MM.1S (cell line): Measurements from ENCODE around the gene TRAF6.

Experiments used
- DNase-seq: peaks from one replicate; pipeline ENCODE4 v3.0.0-alpha.2; 2015
- H2AFZ ChIP-seq: fragments of 300-600 bp; sonication (generic); 2 replicates; pipeline ENCODE4 v1.6.0; 2016; ENCODE audit warnings: antibody characterized with exemption, low read length
- H3F3A ChIP-seq: fragments of 300-600 bp; sonication (generic); 2 replicates; pipeline ENCODE4 v1.6.1; 2016; ENCODE audit warnings: mild to moderate bottlenecking, antibody characterized with exemption, low read length, moderate library complexity, mixed read lengths; ENCODE audit not compliant: insufficient read depth
- H3K27ac ChIP-seq: fragments of 300-600 bp; sonication (generic); 2 replicates; pipeline ENCODE4 v1.5.1; 2016; ENCODE audit warnings: mild to moderate bottlenecking, low read length
- H3K27me3 ChIP-seq: fragments of 300-600 bp; sonication (generic); replicated peaks from 2 replicates; pipeline ENCODE4 v1.6.0; 2016; ENCODE audit warnings: low read length; ENCODE audit not compliant: insufficient read depth
- H3K36me3 ChIP-seq: fragments of 300-600 bp; sonication (generic); replicated peaks from 2 replicates; pipeline ENCODE4 v1.6.1; 2016; ENCODE audit warnings: mild to moderate bottlenecking, low read length, mixed read lengths; ENCODE audit not compliant: insufficient read depth
- H3K4me1 ChIP-seq: fragments of 300-600 bp; sonication (generic); 2 replicates; pipeline ENCODE4 v1.6.1; 2016; ENCODE audit warnings: low read length, mixed read lengths
- H3K4me2 ChIP-seq: fragments of 300-600 bp; sonication (generic); 2 replicates; pipeline ENCODE4 v1.6.0; 2016; ENCODE audit warnings: low read depth, low read length
- H3K4me3 ChIP-seq: fragments of 300-600 bp; sonication (generic); 2 replicates; pipeline ENCODE4 v1.5.1; 2016; ENCODE audit warnings: low read length, mixed read lengths
- H3K79me2 ChIP-seq: fragments of 300-600 bp; sonication (generic); 2 replicates; pipeline ENCODE4 v1.6.1; 2016; ENCODE audit warnings: mixed run types, low read length, mixed read lengths
- H3K9ac ChIP-seq: fragments of 300-600 bp; sonication (generic); 2 replicates; pipeline ENCODE4 v1.6.1; 2016; ENCODE audit warnings: low read length, mixed read lengths
- H3K9me2 ChIP-seq: fragments of 300-600 bp; sonication (generic); replicated peaks from 2 replicates; pipeline ENCODE4 v1.6.1; 2016; ENCODE audit warnings: mild to moderate bottlenecking, low read length, mixed read lengths; ENCODE audit not compliant: insufficient read depth
- H3K9me3 ChIP-seq: fragments of 300-600 bp; sonication (generic); replicated peaks from 2 replicates; pipeline ENCODE4 v1.6.1; 2016; ENCODE audit warnings: mild to moderate bottlenecking, low read length, mixed read lengths; ENCODE audit not compliant: insufficient read depth
- H4K20me1 ChIP-seq: fragments of 300-600 bp; sonication (generic); 2 replicates; pipeline ENCODE4 v1.6.1; 2016; ENCODE audit warnings: mild to moderate bottlenecking, low read length, moderate library complexity, mixed read lengths; ENCODE audit not compliant: insufficient read depth
- EZH2 ChIP-seq: fragments of 300-600 bp; sonication (generic); optimal IDR thresholded peaks from 2 replicates; pipeline ENCODE3; 2017; ENCODE audit warnings: low read depth, mild to moderate bottlenecking, antibody characterized with exemption, low read length, mixed read lengths
- EZH2phosphoT487 ChIP-seq: fragments of 300-600 bp; sonication (generic); IDR thresholded peaks from 2 replicates; pipeline ENCODE4 v1.6.1; 2018; ENCODE audit warnings: antibody characterized with exemption, low read length
- TF ChIP-seq, protein P1 (sequence below): fragments of 300-600 bp; sonication (generic); IDR thresholded peaks from 2 replicates; pipeline ENCODE4 v1.5.1; 2016; ENCODE audit warnings: antibody characterized with exemption, low read length, mixed read lengths

Gene TRAF6

DNA sequence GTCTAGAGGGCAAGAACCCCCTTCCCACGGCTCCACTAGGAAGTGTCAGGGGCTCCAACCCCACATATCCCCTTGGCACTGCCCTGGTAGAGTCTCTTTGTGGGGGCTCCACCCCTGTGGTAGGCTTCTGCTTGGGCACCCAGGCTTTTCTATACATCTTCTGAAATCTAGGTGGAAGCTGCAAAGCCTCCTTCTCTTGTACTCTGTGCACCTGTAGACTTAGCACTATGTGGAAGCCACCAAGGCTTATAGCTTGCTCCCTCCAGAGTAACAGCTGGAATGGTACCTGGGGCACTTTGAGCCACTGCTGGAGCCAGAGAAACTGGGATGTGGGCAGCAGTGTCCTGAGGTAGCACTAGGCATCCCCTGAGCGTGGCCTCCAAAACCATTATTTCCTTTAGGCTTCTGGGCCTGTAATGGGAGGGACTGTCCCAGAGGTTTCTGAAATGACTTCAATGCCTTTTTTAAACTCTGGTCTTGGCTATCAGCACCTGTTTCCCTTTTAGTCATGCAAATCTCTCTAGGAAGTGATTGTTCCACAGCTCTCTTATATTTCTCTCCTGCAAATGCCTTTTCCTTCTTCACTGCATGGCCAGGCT is 68.4 kb downstream of the TRAF6 start:
- Histone ChIP-seq H3K4me2 (no peak overlapping the region), H3K36me3 (no peaks in the 10 kb centered on the region), H3K9me3 (no peaks in the 10 kb centered on the region), H3K27ac (no peak overlapping the region), H4K20me1 (no peaks in the 10 kb centered on the region), H3K4me3 (no peak overlapping the region), H3K27me3 (no peaks in the 10 kb centered on the region), H3F3A (no peaks in the 10 kb centered on the region), H3K4me1 (no peaks in the 10 kb centered on the region), H2AFZ (no peak overlapping the region), H3K9me2 (no peaks in the 10 kb centered on the region), H3K9ac (no peak overlapping the region), H3K79me2 (no peaks in the 10 kb centered on the region)
- no peak for DNase-seq
- TF ChIP-seq, protein P1, sequence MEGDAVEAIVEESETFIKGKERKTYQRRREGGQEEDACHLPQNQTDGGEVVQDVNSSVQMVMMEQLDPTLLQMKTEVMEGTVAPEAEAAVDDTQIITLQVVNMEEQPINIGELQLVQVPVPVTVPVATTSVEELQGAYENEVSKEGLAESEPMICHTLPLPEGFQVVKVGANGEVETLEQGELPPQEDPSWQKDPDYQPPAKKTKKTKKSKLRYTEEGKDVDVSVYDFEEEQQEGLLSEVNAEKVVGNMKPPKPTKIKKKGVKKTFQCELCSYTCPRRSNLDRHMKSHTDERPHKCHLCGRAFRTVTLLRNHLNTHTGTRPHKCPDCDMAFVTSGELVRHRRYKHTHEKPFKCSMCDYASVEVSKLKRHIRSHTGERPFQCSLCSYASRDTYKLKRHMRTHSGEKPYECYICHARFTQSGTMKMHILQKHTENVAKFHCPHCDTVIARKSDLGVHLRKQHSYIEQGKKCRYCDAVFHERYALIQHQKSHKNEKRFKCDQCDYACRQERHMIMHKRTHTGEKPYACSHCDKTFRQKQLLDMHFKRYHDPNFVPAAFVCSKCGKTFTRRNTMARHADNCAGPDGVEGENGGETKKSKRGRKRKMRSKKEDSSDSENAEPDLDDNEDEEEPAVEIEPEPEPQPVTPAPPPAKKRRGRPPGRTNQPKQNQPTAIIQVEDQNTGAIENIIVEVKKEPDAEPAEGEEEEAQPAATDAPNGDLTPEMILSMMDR: no peak
- TF ChIP-seq EZH2phosphoT487: no peak
- no peak for TF ChIP-seq EZH2

DNA sequence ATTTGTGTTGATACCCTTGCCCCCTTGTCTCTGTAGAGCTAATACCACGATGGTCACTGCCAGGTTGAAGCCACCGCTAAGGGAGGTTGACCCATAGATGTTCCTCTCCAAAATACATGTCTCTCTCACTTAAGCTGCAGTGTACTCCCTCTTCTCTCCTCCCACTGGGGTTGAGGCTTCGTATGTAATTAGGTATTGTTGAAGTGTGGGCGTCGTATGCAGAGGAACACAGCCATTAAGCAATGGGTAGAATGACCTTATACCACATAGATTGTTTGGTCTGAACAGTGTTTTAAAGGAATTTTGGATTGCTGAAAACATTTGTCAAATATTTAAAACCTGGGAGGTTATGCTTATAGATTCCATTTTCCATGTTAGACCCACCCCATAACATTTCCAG is 71.9 kb downstream of the TRAF6 start:
- no peaks in the 10 kb centered on the region for H3K9me2 ChIP-seq
- H2AFZ ChIP-seq: no peak overlapping the region
- H3K36me3 ChIP-seq: no peaks in the 10 kb centered on the region
- no peak for DNase-seq
- no peak overlapping the region for H3K9ac ChIP-seq
- H4K20me1 ChIP-seq: no peaks in the 10 kb centered on the region
- H3K27me3 ChIP-seq: no peaks in the 10 kb centered on the region
- no peaks in the 10 kb centered on the region for H3F3A ChIP-seq
- no peaks in the 10 kb centered on the region for H3K79me2 ChIP-seq
- TF ChIP-seq EZH2phosphoT487 (no peak), EZH2 (no peak)
- TF ChIP-seq, protein P1: no peak
- no peaks in the 10 kb centered on the region for H3K9me3 ChIP-seq
- H3K4me2 ChIP-seq: no peak overlapping the region
- no peak overlapping the region for H3K27ac ChIP-seq
- H3K4me1 ChIP-seq: no peaks in the 10 kb centered on the region
- no peak overlapping the region for H3K4me3 ChIP-seq

DNA sequence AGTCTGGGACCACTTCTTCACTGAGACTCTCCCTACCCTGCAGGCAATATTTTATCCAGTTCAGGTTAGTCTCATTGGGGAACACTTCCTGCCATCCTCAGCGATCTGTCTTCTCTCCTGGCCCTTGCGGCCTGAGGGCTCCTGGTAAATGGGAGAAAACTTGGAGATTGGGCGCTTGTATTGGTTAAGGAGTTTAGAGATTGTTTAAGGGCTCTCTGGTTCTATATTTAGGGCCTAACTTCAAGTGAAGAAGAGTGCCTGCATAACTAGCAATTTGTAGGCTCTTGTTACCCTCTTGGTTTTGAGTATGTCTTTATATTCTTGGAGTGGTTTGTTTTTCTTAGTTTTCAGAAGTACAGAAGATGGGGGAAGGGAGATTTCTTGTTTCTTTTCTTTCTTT is 72.7 kb downstream of the TRAF6 start:
- no peak overlapping the region for H3K4me3 ChIP-seq
- no peak overlapping the region for H3K4me2 ChIP-seq
- TF ChIP-seq EZH2phosphoT487 (no peak), EZH2 (no peak)
- H3K9me2 ChIP-seq: no peaks in the 10 kb centered on the region
- DNase-seq: no peak
- H3F3A ChIP-seq: no peaks in the 10 kb centered on the region
- H3K9ac ChIP-seq: no peak overlapping the region
- H3K4me1 ChIP-seq: no peaks in the 10 kb centered on the region
- no peak overlapping the region for H2AFZ ChIP-seq
- H3K27ac ChIP-seq: no peak overlapping the region
- no peaks in the 10 kb centered on the region for H4K20me1 ChIP-seq
- H3K79me2 ChIP-seq: no peaks in the 10 kb centered on the region
- H3K36me3 ChIP-seq: no peaks in the 10 kb centered on the region
- H3K9me3 ChIP-seq: no peaks in the 10 kb centered on the region
- no peaks in the 10 kb centered on the region for H3K27me3 ChIP-seq
